ENCODE results near the gene STIP1. TPM values are rescaled to one million over a fixed set of nuclear protein-coding genes. Genes with fewer than 3 reads are reported as not detected.

The STIP1 gene
- total and polyA plus RNA-seq, 10 of the 15 experiments (the other 5 are each of a cell fraction or from before 2014, with no cell fraction given) = 25.2 to 291 (median 191) TPM

- Histone ChIP-seq H3K9ac (ENCODE audit: control insufficient read depth, insufficient read depth, low read length) (no peak overlapping the region), H3K36me3 (ENCODE audit: control insufficient read depth in 2 of 2, insufficient read depth in 2 of 2, low read length in 1 of 2) (peaks cover 31 to 33% of the 10 kb centered on the region in 2 experiments), H3K4me3 (no peak overlapping the region), H3K27ac (ENCODE audit: control insufficient read depth, insufficient read depth) (no peak overlapping the region), H3K4me2 (ENCODE audit: control insufficient read depth, insufficient read depth) (no peak overlapping the region), H3K27me3 (replicated peaks in 1 of 2; ENCODE audit: control insufficient read depth in 2 of 2, insufficient read depth in 2 of 2, low read length in 1 of 2) (no peaks in the 10 kb centered on the region), H3K79me2 (ENCODE audit: control insufficient read depth, insufficient read depth, low read length) (peaks cover 37% of the 10 kb centered on the region), H4K20me1 (ENCODE audit: control insufficient read depth, insufficient read depth) (no peaks in the 10 kb centered on the region), H2AFZ (ENCODE audit: control insufficient read depth, low read depth, low read length) (no peak overlapping the region), H3K4me1 (ENCODE audit: control insufficient read depth, insufficient read depth, low read length) (peaks cover 26% of the 10 kb centered on the region), H3K9me3 (replicated peaks; ENCODE audit: control insufficient read depth, insufficient read depth, low read length) (no peaks in the 10 kb centered on the region)
- intact Hi-C loops (cut with micrococcal nuclease; ENCODE audit: unreplicated experiment) = loop anchor here (1.0 to 2.0 kb wide), 3 partner anchors 17 to 100 kb away; partner anchors contain the start of genes FKBP2 and STIP1
- ChIA-PET CTCF (interaction anchor here (0.6 to 9.7 kb wide), 25 partner anchors 9 to 367 kb away, joined by 3 to 238 read pairs (median 5); partner anchors contain the start of genes BAD, CATSPERZ, DNAJC4 and ESRRA), SMC1A (ENCODE audit: uncharacterized antibody, unreplicated experiment) (interaction anchor here (0.6 to 5.5 kb wide), 19 partner anchors 8 to 151 kb away, joined by 3 to 98 read pairs (median 5); partner anchors contain the start of genes CATSPERZ, ESRRA, FKBP2 and NUDT22), POLR2A (interaction anchor here (0.6 to 5.8 kb wide), 12 partner anchors 12 to 113 kb away, joined by 3 to 85 read pairs (median 23); partner anchors contain the start of genes CATSPERZ, ESRRA, FKBP2 and NUDT22), RAD21 (ENCODE audit: unreplicated experiment) (interaction anchor here (1.0 to 6.6 kb wide), 18 partner anchors 10 to 156 kb away, joined by 3 to 125 read pairs (median 8); partner anchors contain the start of genes BAD, CATSPERZ, DNAJC4 and ESRRA)
- ATAC-seq = no peak
- in situ Hi-C loops (cut with MboI) = loop anchor here (5.0 kb wide), 1 partner anchor 98 kb away; the partner anchor contains the start of gene CATSPERZ
- no peak for FAIRE-seq
- TF ChIP-seq BCL3 (IDR thresholded peaks at IDR 0.05; ENCODE audit: borderline replicate concordance, insufficient read depth, low read depth, low read length, poor library complexity, severe bottlenecking) (no peak), EGR1 (IDR thresholded peaks at IDR 0.05; ENCODE audit: borderline replicate concordance in 1 of 2, low read depth in 2 of 2, low read length in 2 of 2) (no peak), HSF1 (IDR thresholded peaks at IDR 0.05; ENCODE audit: low read depth, low read length) (no peak), ZNF207 (IDR thresholded peaks at IDR 0.05; ENCODE audit: borderline replicate concordance) (no peak), RFX5 (IDR thresholded peaks at IDR 0.05; ENCODE audit: low read depth, low read length) (no peak)
- WGBS (ENCODE audit: insufficient coverage, insufficient replicate concordance, low lambda C conversion rate, missing lambda C conversion rate) = 86% methylated on average over 16 of the region's 16 CpGs
- DNase-seq (ENCODE audit: low read depth, low spot score) = no peak
- TSS peak; percentile 28 for BruUV-seq (replicated peaks)
Observed at GRCh38 chr11:64204080-64204440, 18.1 kb downstream of the STIP1 start.

Data from GM12878 (cell line).